Amniotic stem cell (primary cell): Measurements from ENCODE around the gene CABP7.

Experiments used
- DNase-seq: peaks from one replicate; lab custom pipeline; 2025; lab: John Stamatoyannopoulos, UW

CABP7 gene

GRCh38 chr22:29773233-29773632 lies 53.4 kb downstream of the CABP7 start:
- no peak for DNase-seq

- DNase-seq = no peak
Measured at GRCh38 chr22:29780220-29780619, 60.4 kb downstream of the CABP7 start.

- peak; percentile 56 for DNase-seq
Measured at GRCh38 chr22:29780748-29781676, 61.2 kb downstream of the CABP7 start.
